ENCODE measurements around the gene SUGP1.
A peak's percentile ranks its signal among the peaks of the same experiment; 100 is the strongest.

The SUGP1 gene

GRCh38 chr19:19268453-19269385, 51.6 kb downstream of the SUGP1 start:
- Histone ChIP-seq H3K36me3 (ENCODE audit: control insufficient read depth, insufficient read depth, low read length) (no peaks in the 10 kb centered on the region), H3K27me3 (ENCODE audit: control insufficient read depth, insufficient read depth, low read length, poor library complexity, severe bottlenecking) (no peaks in the 10 kb centered on the region), H3K9me3 (ENCODE audit: control insufficient read depth, low read length) (no peaks in the 10 kb centered on the region), H3K27ac (ENCODE audit: insufficient read depth, low read depth, low read length, poor library complexity, severe bottlenecking) (no peak overlapping the region), H3K4me3 (ENCODE audit: insufficient read depth, low read depth, low read length) (no peak overlapping the region), H3K4me1 (ENCODE audit: control insufficient read depth, insufficient read depth, low read length) (no peaks in the 10 kb centered on the region)
- WGBS, 2 experiments, result 86 to 90% methylated on average over 10 of the region's 10 CpGs

- WGBS, 2 experiments, result 97 to 98% methylated on average over 3 of the region's 3 CpGs
- H3K9me3 ChIP-seq (ENCODE audit: control insufficient read depth, low read length), result no peaks in the 10 kb centered on the region
- peaks cover 12% of the 10 kb centered on the region for H3K27me3 ChIP-seq (ENCODE audit: control insufficient read depth, insufficient read depth, low read length, poor library complexity, severe bottlenecking)
- H3K4me1 ChIP-seq (ENCODE audit: control insufficient read depth, insufficient read depth, low read length), result peaks cover 5% of the 10 kb centered on the region
- H3K36me3 ChIP-seq (ENCODE audit: control insufficient read depth, insufficient read depth, low read length), result no peaks in the 10 kb centered on the region
- no peak overlapping the region for H3K27ac ChIP-seq (ENCODE audit: insufficient read depth, low read depth, low read length, poor library complexity, severe bottlenecking)
- no peak overlapping the region for H3K4me3 ChIP-seq (ENCODE audit: insufficient read depth, low read depth, low read length)
Observed at GRCh38 chr19:19267305-19267704, 53.0 kb downstream of the SUGP1 start.

GRCh38 chr19:19263886-19264487, 56.3 kb downstream of the SUGP1 start:
- Histone ChIP-seq H3K4me3 (ENCODE audit: insufficient read depth, low read depth, low read length) (no peak overlapping the region), H3K27me3 (ENCODE audit: control insufficient read depth, insufficient read depth, low read length, poor library complexity, severe bottlenecking) (peaks cover 27% of the 10 kb centered on the region), H3K4me1 (ENCODE audit: control insufficient read depth, insufficient read depth, low read length) (peaks cover 10% of the 10 kb centered on the region), H3K27ac (ENCODE audit: insufficient read depth, low read depth, low read length, poor library complexity, severe bottlenecking) (no peak overlapping the region), H3K36me3 (ENCODE audit: control insufficient read depth, insufficient read depth, low read length) (no peaks in the 10 kb centered on the region), H3K9me3 (ENCODE audit: control insufficient read depth, low read length) (no peaks in the 10 kb centered on the region)
- WGBS, 2 experiments, result 94 to 95% methylated on average over 7 of the region's 7 CpGs

- H3K4me3 ChIP-seq (ENCODE audit: insufficient read depth, low read depth, low read length), result peak overlapping the region; percentile 52
- WGBS, 2 experiments, result 2 to 3% methylated on average over 31 of the region's 31 CpGs
- peaks cover 10% of the 10 kb centered on the region for H3K4me1 ChIP-seq (ENCODE audit: control insufficient read depth, insufficient read depth, low read length)
- no peak overlapping the region for H3K27ac ChIP-seq (ENCODE audit: insufficient read depth, low read depth, low read length, poor library complexity, severe bottlenecking)
- no peaks in the 10 kb centered on the region for H3K36me3 ChIP-seq (ENCODE audit: control insufficient read depth, insufficient read depth, low read length)
- peaks cover 27% of the 10 kb centered on the region for H3K27me3 ChIP-seq (ENCODE audit: control insufficient read depth, insufficient read depth, low read length, poor library complexity, severe bottlenecking)
- no peaks in the 10 kb centered on the region for H3K9me3 ChIP-seq (ENCODE audit: control insufficient read depth, low read length)
Observed at GRCh38 chr19:19262190-19263057, 57.9 kb downstream of the SUGP1 start.

- peak overlapping the region; percentile 52 for H3K4me3 ChIP-seq (ENCODE audit: insufficient read depth, low read depth, low read length)
- H3K9me3 ChIP-seq (ENCODE audit: control insufficient read depth, low read length), result no peaks in the 10 kb centered on the region
- WGBS, 2 experiments, result 1 to 2% methylated on average over 49 to 50 of the region's 52 CpGs
- H3K36me3 ChIP-seq (ENCODE audit: control insufficient read depth, insufficient read depth, low read length), result no peaks in the 10 kb centered on the region
- H3K27me3 ChIP-seq (ENCODE audit: control insufficient read depth, insufficient read depth, low read length, poor library complexity, severe bottlenecking), result peaks cover 27% of the 10 kb centered on the region
- no peak overlapping the region for H3K27ac ChIP-seq (ENCODE audit: insufficient read depth, low read depth, low read length, poor library complexity, severe bottlenecking)
- H3K4me1 ChIP-seq (ENCODE audit: control insufficient read depth, insufficient read depth, low read length), result peaks cover 11% of the 10 kb centered on the region
Observed at GRCh38 chr19:19261350-19262189, 58.7 kb downstream of the SUGP1 start.

- Histone ChIP-seq H3K27ac (ENCODE audit: insufficient read depth, low read depth, low read length, poor library complexity, severe bottlenecking) (no peak overlapping the region), H3K27me3 (ENCODE audit: control insufficient read depth, insufficient read depth, low read length, poor library complexity, severe bottlenecking) (peaks cover 27% of the 10 kb centered on the region), H3K9me3 (ENCODE audit: control insufficient read depth, low read length) (no peaks in the 10 kb centered on the region), H3K36me3 (ENCODE audit: control insufficient read depth, insufficient read depth, low read length) (no peaks in the 10 kb centered on the region), H3K4me1 (ENCODE audit: control insufficient read depth, insufficient read depth, low read length) (peaks cover 18% of the 10 kb centered on the region), H3K4me3 (ENCODE audit: insufficient read depth, low read depth, low read length) (peak overlapping the region; percentile 52)
- 82 to 85% methylated on average over 36 of the region's 36 CpGs for WGBS, 2 experiments
Observed at GRCh38 chr19:19260417-19261214, 59.7 kb downstream of the SUGP1 start.

GRCh38 chr19:19259741-19260140, 60.6 kb downstream of the SUGP1 start:
- WGBS, 2 experiments, result 87 to 94% methylated on average over 2 of the region's 2 CpGs
- H3K27me3 ChIP-seq (ENCODE audit: control insufficient read depth, insufficient read depth, low read length, poor library complexity, severe bottlenecking), result peaks cover 27% of the 10 kb centered on the region
- no peaks in the 10 kb centered on the region for H3K9me3 ChIP-seq (ENCODE audit: control insufficient read depth, low read length)
- no peak overlapping the region for H3K27ac ChIP-seq (ENCODE audit: insufficient read depth, low read depth, low read length, poor library complexity, severe bottlenecking)
- H3K4me3 ChIP-seq (ENCODE audit: insufficient read depth, low read depth, low read length), result no peak overlapping the region
- H3K36me3 ChIP-seq (ENCODE audit: control insufficient read depth, insufficient read depth, low read length), result no peaks in the 10 kb centered on the region
- H3K4me1 ChIP-seq (ENCODE audit: control insufficient read depth, insufficient read depth, low read length), result peaks cover 18% of the 10 kb centered on the region

GRCh38 chr19:19258589-19259338, 61.5 kb downstream of the SUGP1 start:
- peaks cover 18% of the 10 kb centered on the region for H3K4me1 ChIP-seq (ENCODE audit: control insufficient read depth, insufficient read depth, low read length)
- H3K27me3 ChIP-seq (ENCODE audit: control insufficient read depth, insufficient read depth, low read length, poor library complexity, severe bottlenecking), result peaks cover 27% of the 10 kb centered on the region
- no peak overlapping the region for H3K4me3 ChIP-seq (ENCODE audit: insufficient read depth, low read depth, low read length)
- H3K36me3 ChIP-seq (ENCODE audit: control insufficient read depth, insufficient read depth, low read length), result no peaks in the 10 kb centered on the region
- H3K27ac ChIP-seq (ENCODE audit: insufficient read depth, low read depth, low read length, poor library complexity, severe bottlenecking), result no peak overlapping the region
- 96% methylated on average over 41 of the region's 41 CpGs for WGBS, 2 experiments
- H3K9me3 ChIP-seq (ENCODE audit: control insufficient read depth, low read length), result no peaks in the 10 kb centered on the region

Measured in ectodermal cell (in vitro differentiated cells).